WTC11 (cell line): ENCODE measurements around the gene ICA1. TPM values are rescaled to one million over a fixed set of nuclear protein-coding genes. Genes with fewer than 3 reads are reported as not detected.

ENCODE experiments used
- ATAC-seq: fragments of 200-7000 bp; cut with Tn5 transposase; 2 replicates; pipeline ENCODE4 v1.10.0; 2021; ENCODE audit warnings: mild to moderate bottlenecking, moderate library complexity
- CTCF ChIA-PET: fragments of 300-600 bp; sonication (Branson Sonifier 250); formaldehyde crosslinking; loops from one replicate; lab custom pipeline; 2021; ENCODE audit warnings: antibody characterized with exemption; lab: Charles Lee
- POLR2A ChIA-PET: fragments of 350-600 bp; sonication (Branson Sonifier 250); formaldehyde crosslinking; loops from one replicate; lab custom pipeline; 2021; ENCODE audit warnings: antibody characterized with exemption; lab: Charles Lee
- DNase-seq: peaks from one replicate; pipeline ENCODE4 v3.0.0; 2021; ENCODE audit warnings: low spot score
- H3K27ac Mint-ChIP-seq: 2 replicates; pipeline ENCODE4 v1.8.0; 2021; ENCODE audit warnings: mixed read lengths
- H3K27me3 Mint-ChIP-seq: 2 replicates; pipeline ENCODE4 v1.8.0; 2021; ENCODE audit warnings: low read depth, mild to moderate bottlenecking, moderate library complexity, mixed read lengths
- H3K36me3 Mint-ChIP-seq: 2 replicates; pipeline ENCODE4 v1.8.0; 2021; ENCODE audit warnings: mixed read lengths
- H3K4me1 Mint-ChIP-seq: 2 replicates; pipeline ENCODE4 v1.8.0; 2022; ENCODE audit warnings: mixed read lengths
- H3K4me3 Mint-ChIP-seq: 2 replicates; pipeline ENCODE4 v1.8.0; 2021; ENCODE audit warnings: mild to moderate bottlenecking, moderate library complexity, mixed read lengths
- H3K9me3 Mint-ChIP-seq: 2 replicates; pipeline ENCODE4 v1.8.0; 2021; ENCODE audit warnings: mixed read lengths
- ARID4B ChIP-seq: sonication (generic); formaldehyde crosslinking; IDR thresholded peaks from 2 replicates; pipeline ENCODE4 v1.8.0; 2023; ENCODE audit warnings: missing genetic modification reagents, mild to moderate bottlenecking, borderline replicate concordance
- CDX4 ChIP-seq: fragments of 250-450 bp; sonication (Bioruptor Pico); IDR thresholded peaks from 2 replicates; pipeline ENCODE4 v1.9.0; 2021; ENCODE audit warnings: moderate library complexity, mild to moderate bottlenecking, inconsistent platforms, borderline replicate concordance
- CREB1 ChIP-seq: sonication (generic); formaldehyde crosslinking; IDR thresholded peaks from 2 replicates; pipeline ENCODE4 v1.8.0; 2023; ENCODE audit warnings: mild to moderate bottlenecking, missing genetic modification reagents
- CREM ChIP-seq: sonication (generic); formaldehyde crosslinking; IDR thresholded peaks from 2 replicates; pipeline ENCODE4 v1.8.1; 2022; ENCODE audit warnings: mild to moderate bottlenecking, missing genetic modification reagents, moderate library complexity
- ELF4 ChIP-seq: sonication (generic); formaldehyde crosslinking; IDR thresholded peaks from 2 replicates; pipeline ENCODE4 v1.8.1; 2022; ENCODE audit warnings: low read depth, mild to moderate bottlenecking, moderate library complexity, missing genetic modification reagents
- ERG ChIP-seq: fragments of 250-450 bp; sonication (Bioruptor Pico); IDR thresholded peaks from 2 replicates; pipeline ENCODE4 v1.8.0; 2021; ENCODE audit warnings: mild to moderate bottlenecking
- GABPB1 ChIP-seq: sonication (generic); formaldehyde crosslinking; IDR thresholded peaks from 2 replicates; pipeline ENCODE4 v1.8.1; 2023; ENCODE audit warnings: mild to moderate bottlenecking, missing genetic modification reagents
- NFYB ChIP-seq: sonication (generic); formaldehyde crosslinking; conservative IDR thresholded peaks from 2 replicates; pipeline ENCODE4 v1.8.0; 2022; ENCODE audit warnings: low read depth, missing genetic modification reagents
- NR1H2 ChIP-seq: sonication (generic); formaldehyde crosslinking; IDR thresholded peaks from 2 replicates; pipeline ENCODE4 v1.9.0; 2021; ENCODE audit warnings: mild to moderate bottlenecking, moderate library complexity, missing genetic modification reagents
- OVOL2 ChIP-seq: fragments of 250-450 bp; sonication (Bioruptor Pico); IDR thresholded peaks from 2 replicates; pipeline ENCODE4 v1.9.0; 2021; ENCODE audit warnings: mild to moderate bottlenecking, borderline replicate concordance
- RORB ChIP-seq: fragments of 250-450 bp; sonication (Bioruptor Pico); IDR thresholded peaks from 2 replicates; pipeline ENCODE4 v1.9.0; 2021; ENCODE audit warnings: mild to moderate bottlenecking
- TEAD4 ChIP-seq: sonication (generic); formaldehyde crosslinking; IDR thresholded peaks from 2 replicates; pipeline ENCODE4 v1.8.0; 2022; ENCODE audit warnings: mild to moderate bottlenecking, missing genetic modification reagents
- USF2 ChIP-seq: sonication (generic); formaldehyde crosslinking; IDR thresholded peaks from 2 replicates; pipeline ENCODE4 v1.8.1; 2023; ENCODE audit warnings: mild to moderate bottlenecking, missing genetic modification reagents, moderate library complexity
- ZBTB43 ChIP-seq: sonication (generic); formaldehyde crosslinking; IDR thresholded peaks from 2 replicates; pipeline ENCODE4 v1.8.1; 2023; ENCODE audit warnings: mild to moderate bottlenecking, missing genetic modification reagents
- ZNF263 ChIP-seq: sonication (generic); formaldehyde crosslinking; IDR thresholded peaks from 2 replicates; pipeline ENCODE4 v1.8.1; 2022; ENCODE audit warnings: low read depth, mild to moderate bottlenecking, moderate library complexity, missing genetic modification reagents
- ZNF416 ChIP-seq: fragments of 250-450 bp; sonication (Bioruptor Pico); IDR thresholded peaks from 2 replicates; pipeline ENCODE4 v1.9.0; 2021; ENCODE audit warnings: mild to moderate bottlenecking, inconsistent platforms
- ZNF423 ChIP-seq: fragments of 250-450 bp; sonication (Bioruptor Pico); IDR thresholded peaks from 2 replicates; pipeline ENCODE4 v2.1.2; 2022; ENCODE audit warnings: mild to moderate bottlenecking, moderate library complexity
- ZNF671 ChIP-seq: fragments of 250-450 bp; sonication (Bioruptor Pico); IDR thresholded peaks from 2 replicates; pipeline ENCODE4 v1.8.0; 2021; ENCODE audit warnings: mild to moderate bottlenecking
- total RNA-seq: library from RNA; stranded (reverse); gene quantifications from 3 replicates; pipeline ENCODE4 v1.2.3, GENCODE V29; 2021

Gene ICA1
- total RNA-seq, 1 experiment from 2014 or later, result 31.2 TPM

- DNase-seq (no peak), ATAC-seq (no peak)
- Mint-ChIP-seq H3K4me3 (peak overlapping the region; percentile 69), H3K9me3 (peaks cover 9% of the 10 kb centered on the region), H3K4me1 (peaks cover 34% of the 10 kb centered on the region), H3K27me3 (peaks cover 5% of the 10 kb centered on the region; the same call in 1 of the 2 replicates), H3K27ac (no peak overlapping the region), H3K36me3 (peaks cover 5% of the 10 kb centered on the region)
- POLR2A ChIA-PET, result no interaction called here
- TF ChIP-seq USF2 (CRISPR knock-in tag) (no peak), OVOL2 (no peak), CDX4 (no peak), RORB (CRISPR knock-in tag) (no peak), ERG (CRISPR knock-in tag) (no peak), TEAD4 (CRISPR knock-in tag) (no peak), CREB1 (CRISPR knock-in tag) (no peak), GABPB1 (CRISPR knock-in tag) (no peak)
- CTCF ChIA-PET, result interaction anchor here (1.2 kb wide), 2 partner anchors 17 to 33 kb away, joined by 3 to 8 read pairs; no protein-coding TSS in a partner anchor
Measured at GRCh38 chr7:8263048-8263447, 1.1 kb upstream of the ICA1 start.

GRCh38 chr7:8260871-8261694 is 884 bp downstream of the ICA1 start:
- TF ChIP-seq ZNF263 (CRISPR knock-in tag), result no peak
- TF ChIP-seq ARID4B (CRISPR knock-in tag), result 0 out of 2 replicates have a peak, but pooled peaks have one; percentile 27
- no peak for TF ChIP-seq ELF4 (CRISPR knock-in tag)
- TF ChIP-seq ZNF423 (CRISPR knock-in tag), result peak; percentile 76
- TF ChIP-seq, all 79 proteins: peak for 2
- Mint-ChIP-seq H3K4me1 (peaks cover 34% of the 10 kb centered on the region), H3K27ac (no peak overlapping the region), H3K36me3 (peaks cover 5% of the 10 kb centered on the region), H3K27me3 (peaks cover 5% of the 10 kb centered on the region; the same call in 1 of the 2 replicates), H3K9me3 (peaks cover 9% of the 10 kb centered on the region), H3K4me3 (peak overlapping the region; percentile 74)
- POLR2A ChIA-PET, result interaction anchor here (1.0 kb wide), 1 partner anchor 39 kb away, joined by 3 read pairs; no protein-coding TSS in a partner anchor
- DNase-seq (peak; percentile 16), ATAC-seq (peak; percentile 4)
- CTCF ChIA-PET, result interaction anchor here (1.2 kb wide), 3 partner anchors 16 to 100 kb away, joined by 4 to 6 read pairs (median 5); no protein-coding TSS in a partner anchor

- Mint-ChIP-seq H3K9me3 (peaks cover 4% of the 10 kb centered on the region), H3K4me1 (peaks cover 34% of the 10 kb centered on the region), H3K27me3 (peaks cover 5% of the 10 kb centered on the region; the same call in 1 of the 2 replicates), H3K4me3 (no peak overlapping the region), H3K36me3 (peaks cover 1% of the 10 kb centered on the region; the same call in 1 of the 2 replicates), H3K27ac (no peak overlapping the region)
- POLR2A ChIA-PET, result no interaction called here
- DNase-seq (no peak), ATAC-seq (no peak)
- CTCF ChIA-PET, result no interaction called here
- TF ChIP-seq ZNF416 (no peak), NR1H2 (CRISPR knock-in tag) (no peak), ZBTB43 (no peak), CREM (CRISPR knock-in tag) (no peak), ZNF671 (CRISPR knock-in tag) (no peak), NFYB (no peak)
Measured at GRCh38 chr7:8259586-8260222, 2.3 kb downstream of the ICA1 start.
